ENCODE results near the gene THSD4.

The THSD4 gene

GRCh38 chr15:71565631-71566160 is 450.4 kb downstream of the THSD4 start:
- Histone ChIP-seq H3K36me3 (ENCODE audit: control insufficient read depth, insufficient read depth, low read length, severe bottlenecking) (no peaks in the 10 kb centered on the region), H3K27me3 (replicated peaks; ENCODE audit: control insufficient read depth, insufficient read depth, low read length) (no peaks in the 10 kb centered on the region), H3K4me1 (ENCODE audit: control insufficient read depth, insufficient read depth, low read length) (no peaks in the 10 kb centered on the region), H3K4me3 (ENCODE audit: low read length) (no peak overlapping the region), H3K9me3 (ENCODE audit: control insufficient read depth, low read length) (no peaks in the 10 kb centered on the region), H3K9ac (ENCODE audit: low read length) (no peak overlapping the region)
- no peak for DNase-seq (ENCODE audit: low read depth)

GRCh38 chr15:71566226-71566625 is 451.0 kb downstream of the THSD4 start:
- H3K36me3 ChIP-seq (ENCODE audit: control insufficient read depth, insufficient read depth, low read length, severe bottlenecking): no peaks in the 10 kb centered on the region
- no peaks in the 10 kb centered on the region for H3K9me3 ChIP-seq (ENCODE audit: control insufficient read depth, low read length)
- H3K4me3 ChIP-seq (ENCODE audit: low read length): no peak overlapping the region
- no peaks in the 10 kb centered on the region for H3K27me3 ChIP-seq (replicated peaks; ENCODE audit: control insufficient read depth, insufficient read depth, low read length)
- no peak for DNase-seq (ENCODE audit: low read depth)
- no peaks in the 10 kb centered on the region for H3K4me1 ChIP-seq (ENCODE audit: control insufficient read depth, insufficient read depth, low read length)
- no peak overlapping the region for H3K9ac ChIP-seq (ENCODE audit: low read length)

- no peaks in the 10 kb centered on the region for H3K36me3 ChIP-seq (ENCODE audit: control insufficient read depth, insufficient read depth, low read length, severe bottlenecking)
- H3K9me3 ChIP-seq (ENCODE audit: control insufficient read depth, low read length): no peaks in the 10 kb centered on the region
- H3K4me1 ChIP-seq (ENCODE audit: control insufficient read depth, insufficient read depth, low read length): no peaks in the 10 kb centered on the region
- no peak for DNase-seq (ENCODE audit: low read depth)
- H3K9ac ChIP-seq (ENCODE audit: low read length): no peak overlapping the region
- no peak overlapping the region for H3K4me3 ChIP-seq (ENCODE audit: low read length)
- no peaks in the 10 kb centered on the region for H3K27me3 ChIP-seq (replicated peaks; ENCODE audit: control insufficient read depth, insufficient read depth, low read length)
Measured at GRCh38 chr15:71567173-71567572, 451.9 kb downstream of the THSD4 start.

- H3K9ac ChIP-seq (ENCODE audit: low read length): no peak overlapping the region
- H3K4me3 ChIP-seq (ENCODE audit: low read length): no peak overlapping the region
- H3K36me3 ChIP-seq (ENCODE audit: control insufficient read depth, insufficient read depth, low read length, severe bottlenecking): no peaks in the 10 kb centered on the region
- no peaks in the 10 kb centered on the region for H3K27me3 ChIP-seq (replicated peaks; ENCODE audit: control insufficient read depth, insufficient read depth, low read length)
- DNase-seq (ENCODE audit: low read depth): no peak
- no peaks in the 10 kb centered on the region for H3K4me1 ChIP-seq (ENCODE audit: control insufficient read depth, insufficient read depth, low read length)
- H3K9me3 ChIP-seq (ENCODE audit: control insufficient read depth, low read length): no peaks in the 10 kb centered on the region
Measured at GRCh38 chr15:71568227-71568626, 453.0 kb downstream of the THSD4 start.

GRCh38 chr15:71570736-71571135 is 455.5 kb downstream of the THSD4 start:
- no peak for DNase-seq (ENCODE audit: low read depth)
- Histone ChIP-seq H3K4me3 (ENCODE audit: low read length) (no peak overlapping the region), H3K36me3 (ENCODE audit: control insufficient read depth, insufficient read depth, low read length, severe bottlenecking) (no peaks in the 10 kb centered on the region), H3K9me3 (ENCODE audit: control insufficient read depth, low read length) (no peaks in the 10 kb centered on the region), H3K27me3 (replicated peaks; ENCODE audit: control insufficient read depth, insufficient read depth, low read length) (no peaks in the 10 kb centered on the region), H3K4me1 (ENCODE audit: control insufficient read depth, insufficient read depth, low read length) (peaks cover 2% of the 10 kb centered on the region), H3K9ac (ENCODE audit: low read length) (no peak overlapping the region)

GRCh38 chr15:71571641-71572040 is 456.4 kb downstream of the THSD4 start:
- Histone ChIP-seq H3K4me1 (ENCODE audit: control insufficient read depth, insufficient read depth, low read length) (peaks cover 7% of the 10 kb centered on the region), H3K27me3 (replicated peaks; ENCODE audit: control insufficient read depth, insufficient read depth, low read length) (no peaks in the 10 kb centered on the region), H3K9me3 (ENCODE audit: control insufficient read depth, low read length) (no peaks in the 10 kb centered on the region), H3K4me3 (ENCODE audit: low read length) (no peak overlapping the region), H3K9ac (ENCODE audit: low read length) (no peak overlapping the region), H3K36me3 (ENCODE audit: control insufficient read depth, insufficient read depth, low read length, severe bottlenecking) (no peaks in the 10 kb centered on the region)
- DNase-seq (ENCODE audit: low read depth): no peak

GRCh38 chr15:71572452-71573053 is 457.3 kb downstream of the THSD4 start:
- peaks cover 15% of the 10 kb centered on the region for H3K4me1 ChIP-seq (ENCODE audit: control insufficient read depth, insufficient read depth, low read length)
- H3K27me3 ChIP-seq (replicated peaks; ENCODE audit: control insufficient read depth, insufficient read depth, low read length): no peaks in the 10 kb centered on the region
- H3K36me3 ChIP-seq (ENCODE audit: control insufficient read depth, insufficient read depth, low read length, severe bottlenecking): no peaks in the 10 kb centered on the region
- DNase-seq (ENCODE audit: low read depth): no peak
- H3K9me3 ChIP-seq (ENCODE audit: control insufficient read depth, low read length): no peaks in the 10 kb centered on the region
- no peak overlapping the region for H3K9ac ChIP-seq (ENCODE audit: low read length)
- H3K4me3 ChIP-seq (ENCODE audit: low read length): no peak overlapping the region

- no peak overlapping the region for H3K9ac ChIP-seq (ENCODE audit: low read length)
- no peaks in the 10 kb centered on the region for H3K27me3 ChIP-seq (replicated peaks; ENCODE audit: control insufficient read depth, insufficient read depth, low read length)
Measured at GRCh38 chr15:71573599-71573998, 458.3 kb downstream of the THSD4 start.

GRCh38 chr15:71575474-71576045 is 460.3 kb downstream of the THSD4 start:
- H3K9ac ChIP-seq (ENCODE audit: low read length): no peak overlapping the region
- DNase-seq (ENCODE audit: low read depth): peak; percentile 50
- H3K4me1 ChIP-seq (ENCODE audit: control insufficient read depth, insufficient read depth, low read length): peaks cover 15% of the 10 kb centered on the region
- H3K4me3 ChIP-seq (ENCODE audit: low read length): no peak overlapping the region
- no peaks in the 10 kb centered on the region for H3K27me3 ChIP-seq (replicated peaks; ENCODE audit: control insufficient read depth, insufficient read depth, low read length)
- no peaks in the 10 kb centered on the region for H3K9me3 ChIP-seq (ENCODE audit: control insufficient read depth, low read length)
- H3K36me3 ChIP-seq (ENCODE audit: control insufficient read depth, insufficient read depth, low read length, severe bottlenecking): no peaks in the 10 kb centered on the region

More at GRCh38 chr15:71573599-71573998, 458.3 kb downstream of the THSD4 start:
- Histone ChIP-seq H3K4me1 (ENCODE audit: control insufficient read depth, insufficient read depth, low read length) (peaks cover 15% of the 10 kb centered on the region), H3K4me3 (ENCODE audit: low read length) (no peak overlapping the region), H3K9me3 (ENCODE audit: control insufficient read depth, low read length) (no peaks in the 10 kb centered on the region), H3K36me3 (ENCODE audit: control insufficient read depth, insufficient read depth, low read length, severe bottlenecking) (no peaks in the 10 kb centered on the region)
- DNase-seq (ENCODE audit: low read depth): no peak

GRCh38 chr15:71577071-71577470 is 461.8 kb downstream of the THSD4 start:
- DNase-seq (ENCODE audit: low read depth): peak; percentile 42
- no peaks in the 10 kb centered on the region for H3K27me3 ChIP-seq (replicated peaks; ENCODE audit: control insufficient read depth, insufficient read depth, low read length)
- H3K4me1 ChIP-seq (ENCODE audit: control insufficient read depth, insufficient read depth, low read length): peaks cover 24% of the 10 kb centered on the region
- H3K36me3 ChIP-seq (ENCODE audit: control insufficient read depth, insufficient read depth, low read length, severe bottlenecking): no peaks in the 10 kb centered on the region
- H3K4me3 ChIP-seq (ENCODE audit: low read length): no peak overlapping the region
- H3K9me3 ChIP-seq (ENCODE audit: control insufficient read depth, low read length): no peaks in the 10 kb centered on the region
- H3K9ac ChIP-seq (ENCODE audit: low read length): no peak overlapping the region

GRCh38 chr15:71581398-71581930 is 466.2 kb downstream of the THSD4 start:
- no peaks in the 10 kb centered on the region for H3K36me3 ChIP-seq (ENCODE audit: control insufficient read depth, insufficient read depth, low read length, severe bottlenecking)
- H3K4me1 ChIP-seq (ENCODE audit: control insufficient read depth, insufficient read depth, low read length): peaks cover 18% of the 10 kb centered on the region
- H3K9ac ChIP-seq (ENCODE audit: low read length): no peak overlapping the region
- no peak overlapping the region for H3K4me3 ChIP-seq (ENCODE audit: low read length)
- peaks cover 19% of the 10 kb centered on the region for H3K9me3 ChIP-seq (ENCODE audit: control insufficient read depth, low read length)
- peak; percentile 46 for DNase-seq (ENCODE audit: low read depth)
- H3K27me3 ChIP-seq (replicated peaks; ENCODE audit: control insufficient read depth, insufficient read depth, low read length): no peaks in the 10 kb centered on the region

Data from adipocyte (in vitro differentiated cells).